ENCODE measurements around the gene NDC80. TPM values are rescaled to one million over a fixed set of nuclear protein-coding genes. Genes with fewer than 3 reads are reported as not detected.
A peak's percentile ranks its signal among the peaks of the same experiment; 100 is the strongest.
"Not testable (repeated sequence)": the region's sequence is repeated elsewhere in the genome, so short reads cannot be mapped to it uniquely, and the experiment has no call there.

NDC80 gene
- total RNA-seq, 2 experiments from 2014 or later: 92.3 to 96.5 TPM

- Mint-ChIP-seq H3K4me1 (peaks cover 57% of the 10 kb centered on the region), H3K36me3 (ENCODE audit: low read depth) (peaks cover 69% of the 10 kb centered on the region)
- CTCF ChIA-PET: interaction anchor here (0.7 kb wide), 1 partner anchor 87 kb away, joined by 5 read pairs; no protein-coding TSS in a partner anchor
- H3K27ac Mint-ChIP-seq, H3K4me3 Mint-ChIP-seq, H3K9me3 Mint-ChIP-seq, DNase-seq, POLR2A ChIA-PET, H3K27me3 Mint-ChIP-seq: not testable (repeated sequence)
Observed at GRCh38 chr18:2662288-2662687, 90.9 kb downstream of the NDC80 start.

GRCh38 chr18:2662990-2663389 lies 91.6 kb downstream of the NDC80 start:
- Mint-ChIP-seq H3K9me3 (peaks cover 4% of the 10 kb centered on the region), H3K4me1 (peaks cover 58% of the 10 kb centered on the region), H3K27me3 (no peaks in the 10 kb centered on the region), H3K27ac (peak overlapping the region; percentile 25), H3K36me3 (ENCODE audit: low read depth) (peaks cover 67% of the 10 kb centered on the region), H3K4me3 (no peak overlapping the region)
- ChIA-PET POLR2A (no interaction called here), CTCF (interaction anchor here (0.6 to 0.7 kb wide), 3 partner anchors 21 to 88 kb away, joined by 3 to 5 read pairs (median 3); no protein-coding TSS in a partner anchor)
- no peak for DNase-seq

Other genes with a start within 250 kb of the NDC80 start
- gene METTL4, start 52 bp upstream of the NDC80 start, total RNA-seq: 10 to 100 TPM; 20.3 to 25.5 TPM
- 100 to 1,000 TPM; 195 to 215 TPM for gene SMCHD1, start 84.2 kb downstream of the NDC80 start, total RNA-seq

All from activated CD4-positive, alpha-beta T cell treated with anti-CD3 and anti-CD28 coated beads, Interleukin-2, amount 10 ng/mL, durations not matched to agents 7 days and 5 days (primary cell).